Heart right ventricle (tissue), 16 donors: Measurements from ENCODE around the gene BABAM2. TPM values are rescaled to one million over a fixed set of nuclear protein-coding genes. Genes with fewer than 3 reads are reported as not detected.

Experiments
- ATAC-seq, 8 donors: fragments of 200-7000 bp; cut with Tn5 transposase; one replicate each; pipeline ENCODE4 v1.9.1; 2020; ENCODE audit warnings: mild to moderate bottlenecking in 8 of 8, moderate library complexity in 8 of 8, moderate number of reproducible peaks in 1 of 8
- DNase-seq, 2 donors: peaks; one replicate each; pipeline ENCODE4 v3.0.0-alpha.2; 2020
- H3K27ac ChIP-seq, 10 donors: fragments of 200-600 bp; sonication (generic) in 2 of 10; one replicate each; pipeline versions ENCODE4 v1.5.0 to v1.8.0; 2020 to 2022; ENCODE audit warnings: mild to moderate bottlenecking in 3 of 10
- H3K27me3 ChIP-seq, 7 donors: fragments of 200-600 bp; one replicate each; pipeline ENCODE4 v1.8.0; 2021 to 2022; ENCODE audit warnings: mild to moderate bottlenecking in 2 of 7
- H3K36me3 ChIP-seq, 9 donors: fragments of 200-600 bp; sonication (generic) in 1 of 9; one replicate each; pipeline versions ENCODE4 v1.5.0 to v1.8.0; 2020 to 2022; ENCODE audit warnings: mild to moderate bottlenecking in 2 of 9
- H3K4me1 ChIP-seq, 9 donors: fragments of 200-600 bp; sonication (generic) in 1 of 9; one replicate each; pipeline versions ENCODE4 v1.5.0 to v1.8.0; 2020 to 2022; ENCODE audit warnings: mild to moderate bottlenecking in 4 of 9
- H3K4me3 ChIP-seq, 10 donors: fragments of 200-600 bp; sonication (generic) in 2 of 10; one replicate each; pipeline versions ENCODE4 v1.5.0 to v1.8.0; 2020 to 2022; ENCODE audit warnings: mild to moderate bottlenecking in 7 of 10, moderate library complexity in 2 of 10
- H3K9me3 ChIP-seq, 11 donors: fragments of 200-600 bp in 10 of 11; sonication (generic) in 2 of 11; one replicate each; pipeline versions ENCODE4 v1.5.0 to v1.8.0; 2013 to 2022; ENCODE audit warnings: mild to moderate bottlenecking in 2 of 11, control low read depth in 1 of 11, moderate library complexity in 1 of 11
- WGBS, 2 donors: extraction: QIAGEN DNeasy Blood & Tissue Kit; methylation state at CpG; one replicate each; pipeline ENCODE4 v1.1.7; 2013; ENCODE audit warnings: inconsistent platforms in 1 of 2; 5-methylcytosine and 5-hydroxymethylcytosine counted together
- intact Hi-C, 10 donors: fragments of 100-400 bp; cut with DNase I; formaldehyde crosslinking; loops; one replicate each; pipeline versions ENCODE4 v1.11.1 to v1.14.2; 2022
- polyA plus RNA-seq, 2 donors: library from polyadenylated mRNA; stranded (reverse); fragments of 200-250 nt; gene quantifications; one replicate each; pipeline ENCODE4 v1.2.3, GENCODE V29; 2013
- total RNA-seq, 10 donors: library from RNA; stranded (reverse); fragmentation: NEBNext Ultra II Directional in 3 of 10; extraction: Animal tissue kit (Norgen Biotek cat#: 25700) in 3 of 10; gene quantifications; one replicate each; pipeline versions ENCODE4 v1.2.1 to v1.2.4, GENCODE V29; 2021 to 2023
- TF ChIP-seq, protein P1 (sequence below), 9 donors: fragments of 200-600 bp; sonication (generic) in 2 of 9; IDR thresholded peaks; one replicate each; pipeline versions ENCODE4 v1.5.0 to v1.8.0; 2021 to 2022; ENCODE audit warnings: antibody characterized with exemption in 9 of 9, mild to moderate bottlenecking in 5 of 9, moderate library complexity in 1 of 9
- donor health status: Arrhythmogenic right ventricular cardiomyopathy.
- donor health status: ischemic (EF 13 %, LVEDD 7.1; RV severe dilation, severe dysfunction).
- donor health status: healthy with polysubstance abuse.
- donor health status: DM: no; HTN: yes; CAD: no.
- donor health status: DM: no; HTN: no; CAD: no.
- donor health status: ischemic (EF 25% LVEDD 6.9; RV normal size, moderate dysfunction).
- donor health status: ischemic (EF 25% LVEDD 5.7; RV mildly dilated, moderate dysfunction).
- donor health status: healthy.
- donor health status: DM: yes; HTN: yes; CAD: no.
- donor health status: Ischemic cardiomyopathy.
- donor health status: ischemic (EF 35%, LVEDD 5.7; RV mildly dilated, moderate dysfunction).
- donor health status: nonischemic (EF 11% LVEDD 7.7; RV severe dilation, severe dysfunction).
- donor health status: DM: yes; HTN: yes; CAD: no.
- donor health status: PGD.
- donor health status: ischemic (EF 29% LVEDD 5.4; RV normal size, mild dysfunction).
- donor health status: nonischemic (EF 23%, LVEDD 6.1; RV moderate dilation, normal function).

BABAM2 gene
- total and polyA plus RNA-seq, 12 donors = 13.3 to 83.4 (median 65.9) TPM

DNA sequence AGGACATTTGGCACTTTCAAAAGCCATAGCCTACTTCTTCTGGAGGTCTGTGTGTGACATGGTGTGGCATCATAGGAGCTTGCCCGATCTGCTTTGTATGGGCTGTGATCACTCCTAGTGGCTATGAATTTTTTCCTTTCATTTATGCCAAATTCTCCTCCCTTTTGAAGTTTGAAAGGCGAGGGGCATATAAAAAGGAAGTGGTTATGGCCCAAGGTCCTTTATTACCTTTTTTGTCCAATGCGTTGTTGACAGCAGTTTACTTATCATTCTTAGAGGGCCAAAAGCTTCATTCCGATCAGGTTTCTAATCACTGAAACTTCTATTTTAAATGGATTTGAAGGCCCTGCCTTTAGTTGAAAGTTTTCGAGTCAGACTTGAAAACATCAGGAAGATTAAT, 277.8 kb downstream of the BABAM2 start:
- no peak for ATAC-seq
- Histone ChIP-seq H3K27ac (no peak overlapping the region), H3K9me3 (no peaks in the 10 kb centered on the region), H3K27me3 (no peaks in the 10 kb centered on the region), H3K4me1 (peaks cover 7 to 27% (median 24%) of the 10 kb centered on the region in 9 donors), H3K4me3 (no peak overlapping the region), H3K36me3 (no peaks in the 10 kb centered on the region)
- intact Hi-C loops = loop anchor here in 1 of 10 donors (10.0 kb wide), 1 partner anchor 226 kb away; the partner anchor contains the start of gene FOSL2
- TF ChIP-seq, protein P1, sequence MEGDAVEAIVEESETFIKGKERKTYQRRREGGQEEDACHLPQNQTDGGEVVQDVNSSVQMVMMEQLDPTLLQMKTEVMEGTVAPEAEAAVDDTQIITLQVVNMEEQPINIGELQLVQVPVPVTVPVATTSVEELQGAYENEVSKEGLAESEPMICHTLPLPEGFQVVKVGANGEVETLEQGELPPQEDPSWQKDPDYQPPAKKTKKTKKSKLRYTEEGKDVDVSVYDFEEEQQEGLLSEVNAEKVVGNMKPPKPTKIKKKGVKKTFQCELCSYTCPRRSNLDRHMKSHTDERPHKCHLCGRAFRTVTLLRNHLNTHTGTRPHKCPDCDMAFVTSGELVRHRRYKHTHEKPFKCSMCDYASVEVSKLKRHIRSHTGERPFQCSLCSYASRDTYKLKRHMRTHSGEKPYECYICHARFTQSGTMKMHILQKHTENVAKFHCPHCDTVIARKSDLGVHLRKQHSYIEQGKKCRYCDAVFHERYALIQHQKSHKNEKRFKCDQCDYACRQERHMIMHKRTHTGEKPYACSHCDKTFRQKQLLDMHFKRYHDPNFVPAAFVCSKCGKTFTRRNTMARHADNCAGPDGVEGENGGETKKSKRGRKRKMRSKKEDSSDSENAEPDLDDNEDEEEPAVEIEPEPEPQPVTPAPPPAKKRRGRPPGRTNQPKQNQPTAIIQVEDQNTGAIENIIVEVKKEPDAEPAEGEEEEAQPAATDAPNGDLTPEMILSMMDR (IDR thresholded peaks at IDR 0.05) = no peak
- WGBS, 2 donors = 80 to 89% methylated on average over 5 of the region's 5 CpGs
- no peak for DNase-seq

DNA sequence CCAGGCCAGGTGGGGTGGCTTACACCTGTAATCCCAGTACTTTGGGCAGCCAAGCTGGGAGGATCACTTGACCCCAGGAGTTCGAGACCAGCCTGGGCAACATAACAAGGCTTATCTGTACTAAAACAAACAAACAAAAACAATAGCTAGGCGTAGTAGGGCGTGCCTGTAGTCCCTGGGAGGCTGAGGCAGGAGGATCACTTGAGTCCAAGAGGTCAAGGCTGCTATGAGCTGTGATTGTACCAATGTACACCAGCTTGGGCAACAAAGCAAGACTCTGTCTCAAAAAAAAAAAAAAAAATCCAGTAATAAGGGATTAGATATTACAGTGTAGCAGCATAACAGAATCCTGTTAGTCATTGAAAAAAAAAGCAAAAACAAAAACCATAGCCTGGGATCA, 279.0 kb downstream of the BABAM2 start:
- ATAC-seq = no peak
- Histone ChIP-seq H3K4me1 (peaks cover 0 to 16% (median 12%) of the 10 kb centered on the region in 9 donors), H3K27me3 (no peaks in the 10 kb centered on the region), H3K9me3 (no peaks in the 10 kb centered on the region), H3K4me3 (no peak overlapping the region), H3K27ac (no peak overlapping the region), H3K36me3 (no peaks in the 10 kb centered on the region)
- intact Hi-C loops = loop anchor here in 1 of 10 donors (10.0 kb wide), 1 partner anchor 225 kb away; the partner anchor contains the start of gene FOSL2
- 80% methylated on average over 3 of the region's 3 CpGs for WGBS, 2 donors
- no peak for DNase-seq
- TF ChIP-seq, protein P1 (IDR thresholded peaks at IDR 0.05) = no peak

DNA sequence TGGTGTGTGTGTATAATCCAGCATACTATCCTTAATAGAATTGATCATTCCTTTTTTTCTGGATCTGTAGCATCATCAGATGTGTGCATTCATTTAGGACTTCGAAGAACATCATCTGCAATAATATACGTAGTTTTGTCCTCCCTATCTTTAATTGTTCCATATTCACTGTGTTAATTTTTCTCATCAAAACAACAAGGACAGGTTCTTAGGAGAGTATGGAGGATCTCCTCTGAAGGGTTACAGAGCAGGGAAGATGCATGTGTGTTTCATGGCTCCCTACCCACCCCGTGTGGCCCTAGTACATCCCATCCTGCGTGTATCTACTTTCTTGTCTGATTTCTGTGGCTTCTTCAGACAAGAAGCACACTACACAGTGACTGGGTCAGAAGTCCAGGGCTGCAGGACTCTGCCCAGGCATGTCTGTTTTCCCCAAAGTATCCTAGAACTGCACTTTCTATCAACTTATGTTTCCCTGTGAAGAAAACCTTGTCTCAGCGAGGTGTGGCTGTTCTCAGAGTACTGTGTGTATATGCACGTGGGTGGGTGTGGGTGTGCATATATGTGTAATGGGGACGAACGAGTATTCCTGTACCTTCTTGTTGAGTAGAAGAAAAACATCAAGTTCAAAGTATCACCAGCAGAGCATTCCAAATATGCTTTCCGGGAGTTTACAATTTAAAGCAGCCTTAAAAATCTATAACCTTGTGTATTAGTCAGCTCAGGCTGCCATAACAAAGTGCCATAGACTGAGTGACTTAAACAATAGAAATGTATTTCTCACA, 281.8 kb downstream of the BABAM2 start:
- WGBS, 2 donors = 95 to 97% methylated on average over 9 of the region's 9 CpGs
- H3K4me3 ChIP-seq = no peak overlapping the region

DNA sequence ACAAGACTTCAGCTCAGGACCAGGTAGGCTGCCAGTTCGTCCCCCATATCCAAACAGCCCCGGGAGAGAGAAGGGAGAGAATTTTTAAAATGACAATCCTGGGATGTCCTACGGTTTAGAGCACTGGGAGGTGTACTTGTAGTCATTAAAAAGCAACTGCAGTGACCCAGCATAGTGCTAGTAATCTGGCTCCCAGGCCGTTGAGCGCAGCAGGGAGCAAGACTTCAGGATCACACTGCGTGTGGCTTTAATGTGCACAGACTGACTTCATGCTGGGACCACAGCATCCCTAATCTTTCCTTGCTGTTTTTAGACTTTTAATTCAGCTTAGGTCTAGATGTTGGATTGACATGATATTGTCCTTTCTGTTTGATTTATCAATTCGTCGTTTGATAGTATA, 282.8 kb downstream of the BABAM2 start:
- Histone ChIP-seq H3K27ac (no peak overlapping the region), H3K4me3 (no peak overlapping the region), H3K36me3 (peaks cover 0 to 4% (median 0%) of the 10 kb centered on the region in 9 donors), H3K27me3 (no peaks in the 10 kb centered on the region), H3K9me3 (peaks cover 0 to 21% (median 7%) of the 10 kb centered on the region in 11 donors), H3K4me1 (no peaks in the 10 kb centered on the region)
- TF ChIP-seq, protein P1 (IDR thresholded peaks at IDR 0.05) = no peak
- ATAC-seq (no peak), DNase-seq (no peak)
- WGBS, 2 donors = 70 to 79% methylated on average over 8 of the region's 8 CpGs
- intact Hi-C loops = no loop called here

More for the DNA sequence above, 281.8 kb downstream of the BABAM2 start:
- H3K27me3 ChIP-seq = no peaks in the 10 kb centered on the region
- H3K4me1 ChIP-seq = no peaks in the 10 kb centered on the region
- peaks cover 0 to under 1% (median 0%) of the 10 kb centered on the region in 9 donors for H3K36me3 ChIP-seq
- H3K27ac ChIP-seq = no peak overlapping the region
- DNase-seq (no peak), ATAC-seq (no peak)
- intact Hi-C loops = no loop called here
- H3K9me3 ChIP-seq = peaks cover 0 to 17% (median 6%) of the 10 kb centered on the region in 11 donors
- TF ChIP-seq, protein P1 (IDR thresholded peaks at IDR 0.05) = no peak
